GM12874 (cell line): ENCODE data around the gene MFSD11.

Experiments used
- TF ChIP-seq, protein P1 (sequence below): IDR thresholded peaks from 2 replicates; pipeline ENCODE4 v1.5.1; 2011; ENCODE audit warnings: low read depth, mild to moderate bottlenecking, control low read depth, low read length, moderate library complexity; ENCODE audit not compliant: insufficient read depth

The MFSD11 gene

GRCh38 chr17:76696763-76697701, 40.9 kb upstream of the MFSD11 start:
- TF ChIP-seq, protein P1, sequence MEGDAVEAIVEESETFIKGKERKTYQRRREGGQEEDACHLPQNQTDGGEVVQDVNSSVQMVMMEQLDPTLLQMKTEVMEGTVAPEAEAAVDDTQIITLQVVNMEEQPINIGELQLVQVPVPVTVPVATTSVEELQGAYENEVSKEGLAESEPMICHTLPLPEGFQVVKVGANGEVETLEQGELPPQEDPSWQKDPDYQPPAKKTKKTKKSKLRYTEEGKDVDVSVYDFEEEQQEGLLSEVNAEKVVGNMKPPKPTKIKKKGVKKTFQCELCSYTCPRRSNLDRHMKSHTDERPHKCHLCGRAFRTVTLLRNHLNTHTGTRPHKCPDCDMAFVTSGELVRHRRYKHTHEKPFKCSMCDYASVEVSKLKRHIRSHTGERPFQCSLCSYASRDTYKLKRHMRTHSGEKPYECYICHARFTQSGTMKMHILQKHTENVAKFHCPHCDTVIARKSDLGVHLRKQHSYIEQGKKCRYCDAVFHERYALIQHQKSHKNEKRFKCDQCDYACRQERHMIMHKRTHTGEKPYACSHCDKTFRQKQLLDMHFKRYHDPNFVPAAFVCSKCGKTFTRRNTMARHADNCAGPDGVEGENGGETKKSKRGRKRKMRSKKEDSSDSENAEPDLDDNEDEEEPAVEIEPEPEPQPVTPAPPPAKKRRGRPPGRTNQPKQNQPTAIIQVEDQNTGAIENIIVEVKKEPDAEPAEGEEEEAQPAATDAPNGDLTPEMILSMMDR: no peak

DNA sequence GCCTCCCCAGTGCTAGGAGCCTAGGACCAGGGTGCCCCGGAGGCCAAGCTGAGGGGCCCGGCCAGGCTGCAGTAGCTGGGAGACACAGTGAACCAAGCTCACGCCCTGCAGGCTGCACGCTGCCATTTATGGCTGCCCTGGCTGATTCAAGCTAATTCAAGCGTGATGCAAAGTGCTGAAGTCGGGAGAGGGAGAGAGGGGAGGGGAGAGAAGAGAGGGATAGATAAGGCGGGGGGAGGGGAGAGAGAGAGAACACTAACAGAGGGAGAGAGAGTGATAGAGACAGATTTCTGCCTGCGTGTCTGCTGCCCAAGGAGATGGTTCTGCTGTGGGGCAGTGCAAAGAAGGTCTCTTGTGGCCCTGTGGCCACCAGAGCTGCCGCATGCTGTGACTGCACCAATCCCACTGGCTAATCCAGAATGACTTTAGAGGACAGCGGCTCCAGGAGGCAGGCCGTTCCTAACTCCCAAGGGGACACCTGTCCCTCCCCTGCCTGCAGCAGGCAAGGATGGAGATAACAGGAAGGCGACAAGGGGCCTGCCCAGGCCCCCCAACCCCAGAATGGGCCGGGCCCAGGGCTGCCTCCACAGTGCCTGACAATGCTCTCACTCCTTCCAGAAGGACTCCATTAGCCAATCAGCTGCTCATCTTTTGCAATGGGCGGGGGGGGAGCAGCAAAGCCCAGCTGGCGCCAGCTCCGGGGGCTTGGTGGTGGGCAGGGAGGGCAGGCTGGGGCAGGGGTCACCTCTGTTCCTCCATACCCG, 40.0 kb upstream of the MFSD11 start:
- TF ChIP-seq, protein P1: no peak

DNA sequence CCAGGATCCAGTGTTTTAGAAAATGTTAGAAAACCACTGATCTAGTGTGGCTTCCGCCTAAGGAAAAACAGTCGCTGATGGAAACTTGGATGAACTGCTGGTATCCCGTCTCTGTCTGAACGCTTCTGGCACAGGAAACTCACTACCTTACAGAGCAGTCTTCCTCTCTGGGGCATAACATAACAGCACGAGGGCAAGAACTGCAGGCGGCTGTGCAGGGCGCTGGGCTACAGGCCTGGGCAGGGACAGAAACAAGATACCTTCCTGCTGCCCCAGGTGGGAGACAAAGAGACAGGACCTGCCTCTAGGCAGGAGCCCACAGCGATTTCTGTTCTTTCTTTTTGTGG, 37.7 kb upstream of the MFSD11 start:
- TF ChIP-seq, protein P1: no peak

DNA sequence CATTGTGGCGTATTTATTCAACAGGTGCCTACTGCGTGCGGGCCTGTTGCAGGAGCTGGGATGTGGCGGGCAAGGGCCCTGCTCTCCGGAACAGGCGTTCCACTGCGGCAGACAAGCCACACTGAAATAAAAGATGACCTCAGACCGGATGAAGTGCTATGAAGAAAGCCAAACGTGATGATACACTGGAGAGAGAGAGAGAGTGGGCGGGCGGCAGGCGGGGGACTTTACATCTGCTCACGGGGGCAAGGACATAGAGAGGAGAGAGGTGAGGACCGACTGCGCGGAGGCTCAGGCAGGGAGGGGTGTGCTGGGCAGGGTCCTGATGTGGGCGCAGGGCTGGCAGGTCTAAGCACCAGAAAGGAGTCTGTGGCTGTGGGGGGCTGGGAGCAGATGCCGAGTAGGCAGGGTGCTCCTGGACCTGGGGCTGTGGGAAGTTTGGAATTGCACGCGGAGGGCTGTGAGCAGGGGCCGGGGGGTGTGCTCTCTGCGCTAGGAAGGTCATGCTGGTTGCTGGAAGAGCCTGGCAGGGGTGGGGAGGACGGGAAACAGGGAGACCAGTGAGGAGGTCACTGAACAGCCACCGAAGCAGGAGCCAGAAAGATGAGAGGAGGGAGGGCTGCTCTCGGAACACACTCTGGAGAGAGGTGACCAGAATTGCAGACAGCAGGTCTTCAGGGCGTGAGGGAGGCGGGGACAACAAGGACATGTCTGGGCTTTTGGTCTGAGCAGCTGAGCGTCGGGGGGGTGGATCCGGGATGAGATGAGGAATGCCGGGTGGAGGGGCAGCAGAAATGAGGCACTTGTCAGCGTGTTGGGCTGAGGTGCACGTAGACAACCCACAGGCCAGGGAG, 37.1 kb upstream of the MFSD11 start:
- TF ChIP-seq, protein P1: no peak

DNA sequence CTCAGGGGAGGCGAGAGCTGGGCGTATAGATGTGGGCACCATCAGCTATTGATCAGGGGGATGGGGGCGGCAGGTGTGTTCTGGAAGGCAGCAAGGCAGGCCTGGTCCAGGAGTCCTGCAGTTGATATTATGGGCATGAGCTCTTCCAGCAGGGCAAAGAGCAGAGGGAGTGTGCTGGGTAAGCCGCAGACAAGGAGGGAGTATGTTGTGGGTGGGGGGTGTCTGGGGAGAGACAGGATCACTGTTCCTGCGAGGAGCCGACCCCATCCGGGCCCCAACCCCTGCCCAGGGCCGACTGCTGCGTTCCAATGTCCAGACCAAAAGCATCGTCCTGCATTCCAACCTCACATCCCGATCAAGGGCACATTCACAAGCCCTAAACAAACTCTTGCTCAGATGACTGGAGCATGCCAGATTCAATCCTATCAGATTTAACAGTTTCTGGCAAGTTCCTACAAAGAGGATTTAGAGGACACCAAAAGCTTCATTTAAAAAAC, 36.4 kb upstream of the MFSD11 start:
- TF ChIP-seq, protein P1: no peak

GRCh38 chr17:76702076-76702475, 35.8 kb upstream of the MFSD11 start:
- TF ChIP-seq, protein P1: no peak
